HL-60 (cell line): ENCODE results near the gene PIM2.
"Not testable (repeated sequence)": the region's sequence is repeated elsewhere in the genome, so short reads cannot be mapped to it uniquely, and the experiment has no call there.

ENCODE experiments used
- CTCF ChIP-seq: IDR thresholded peaks from one replicate; pipeline ENCODE4 v1.5.1; 2011; ENCODE audit warnings: low read length, control low read depth, inconsistent platforms; ENCODE audit not compliant: insufficient read depth
- GABPA ChIP-seq: IDR thresholded peaks from 2 replicates; pipeline ENCODE4 v1.6.1; 2012; ENCODE audit warnings: low read depth
- POLR2AphosphoS5 ChIP-seq: IDR thresholded peaks from 2 replicates; pipeline ENCODE4 v1.6.1; 2012; ENCODE audit warnings: low read depth
- REST ChIP-seq: IDR thresholded peaks from 2 replicates; pipeline ENCODE4 v1.6.1; 2012; ENCODE audit warnings: low read depth; ENCODE audit not compliant: insufficient replicate concordance
- SPI1 ChIP-seq: IDR thresholded peaks from 2 replicates; pipeline ENCODE4 v1.6.1; 2012; ENCODE audit warnings: low read depth, mild to moderate bottlenecking, borderline replicate concordance

GRCh38 chrX:48886586-48886985 lies 32.2 kb downstream of the PIM2 start:
- TF ChIP-seq POLR2AphosphoS5, GABPA, CTCF, REST, SPI1: not testable (repeated sequence)
